ENCODE results near the gene MTG1.

DNA sequence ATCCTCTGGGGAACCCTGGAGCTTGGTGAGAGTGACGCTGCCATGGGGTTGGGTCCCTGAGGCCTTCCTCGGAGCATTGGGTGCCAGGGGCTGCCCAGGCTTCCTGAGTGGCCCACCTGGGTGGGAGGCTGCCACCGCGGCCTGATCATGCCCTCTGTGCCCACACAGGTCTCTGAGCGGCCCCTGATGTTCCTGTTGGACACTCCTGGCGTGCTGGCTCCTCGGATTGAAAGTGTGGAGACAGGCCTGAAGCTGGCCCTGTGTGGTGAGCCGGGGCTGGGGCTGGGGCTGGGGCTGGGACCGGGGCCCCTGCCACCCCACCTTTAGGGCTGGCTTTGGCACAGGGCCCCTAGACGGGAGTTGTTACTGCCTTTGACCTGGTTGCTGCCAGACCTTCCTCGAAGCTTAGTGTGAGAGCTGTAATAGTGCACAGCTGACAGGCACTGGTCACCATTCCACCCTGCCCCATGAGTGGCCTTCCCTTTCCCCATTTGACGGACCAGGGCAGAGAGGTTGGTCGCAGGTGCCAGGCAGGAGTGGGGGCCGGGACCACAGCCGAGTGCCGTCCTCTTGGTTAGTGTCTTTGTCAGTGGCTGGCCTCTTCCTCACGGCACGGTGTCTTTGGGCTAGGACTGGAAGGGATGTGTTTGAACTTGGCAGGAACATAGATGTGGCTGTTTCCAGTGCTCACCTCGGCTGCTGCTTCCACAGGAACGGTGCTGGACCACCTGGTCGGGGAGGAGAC is 8.2 kb downstream of the MTG1 start:
- TF ChIP-seq, protein P1, sequence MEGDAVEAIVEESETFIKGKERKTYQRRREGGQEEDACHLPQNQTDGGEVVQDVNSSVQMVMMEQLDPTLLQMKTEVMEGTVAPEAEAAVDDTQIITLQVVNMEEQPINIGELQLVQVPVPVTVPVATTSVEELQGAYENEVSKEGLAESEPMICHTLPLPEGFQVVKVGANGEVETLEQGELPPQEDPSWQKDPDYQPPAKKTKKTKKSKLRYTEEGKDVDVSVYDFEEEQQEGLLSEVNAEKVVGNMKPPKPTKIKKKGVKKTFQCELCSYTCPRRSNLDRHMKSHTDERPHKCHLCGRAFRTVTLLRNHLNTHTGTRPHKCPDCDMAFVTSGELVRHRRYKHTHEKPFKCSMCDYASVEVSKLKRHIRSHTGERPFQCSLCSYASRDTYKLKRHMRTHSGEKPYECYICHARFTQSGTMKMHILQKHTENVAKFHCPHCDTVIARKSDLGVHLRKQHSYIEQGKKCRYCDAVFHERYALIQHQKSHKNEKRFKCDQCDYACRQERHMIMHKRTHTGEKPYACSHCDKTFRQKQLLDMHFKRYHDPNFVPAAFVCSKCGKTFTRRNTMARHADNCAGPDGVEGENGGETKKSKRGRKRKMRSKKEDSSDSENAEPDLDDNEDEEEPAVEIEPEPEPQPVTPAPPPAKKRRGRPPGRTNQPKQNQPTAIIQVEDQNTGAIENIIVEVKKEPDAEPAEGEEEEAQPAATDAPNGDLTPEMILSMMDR (conservative IDR thresholded peaks at IDR 0.05; ENCODE audit: low read length): no peak
- no peak for TF ChIP-seq EZH2phosphoT487 (IDR thresholded peaks at IDR 0.05; ENCODE audit: borderline replicate concordance)

Data from Loucy (cell line).